PC-9 (cell line): Measurements from ENCODE around the gene ELMOD1. TPM values are rescaled to one million over a fixed set of nuclear protein-coding genes. Genes with fewer than 3 reads are reported as not detected.

Source experiments
- BruUV-seq: library from RNA; stranded (reverse); fragments of 400-500 nt; replicated peaks from 2 replicates; lab custom pipeline; 2021; lab: Mats Ljungman, UMichigan
- CTCF ChIA-PET: fragments of 300-600 bp; sonication (Branson Sonifier 250); formaldehyde crosslinking; loops from one replicate; lab custom pipeline; 2022; ENCODE audit warnings: antibody characterized with exemption; lab: Charles Lee
- POLR2A ChIA-PET: fragments of 300-600 bp; sonication (Branson Sonifier 250); formaldehyde crosslinking; loops from one replicate; lab custom pipeline; 2022; ENCODE audit warnings: antibody characterized with exemption; ENCODE audit not compliant: unreplicated experiment; lab: Charles Lee
- DNase-seq, 2 experiments: peaks; one replicate each; pipeline versions ENCODE4 v3.0.0 to v3.0.0-alpha.2; 2015 to 2022; ENCODE audit warnings: mixed read lengths in 1 of 2
- H2AFZ ChIP-seq: fragments of 200-600 bp; sonication (generic); 2 replicates; pipeline ENCODE4 v1.8.1; 2017; ENCODE audit warnings: antibody characterized with exemption
- H3F3A ChIP-seq: fragments of 200-600 bp; sonication (generic); 2 replicates; pipeline ENCODE4 v1.8.1; 2017; ENCODE audit warnings: antibody characterized with exemption, mild to moderate bottlenecking, low read depth; ENCODE audit not compliant: insufficient read depth
- H3K27ac ChIP-seq: fragments of 200-600 bp; sonication (generic); 2 replicates; pipeline ENCODE4 v1.6.1; 2016; ENCODE audit warnings: mixed run types
- H3K27me3 ChIP-seq: fragments of 200-600 bp; sonication (generic); 2 replicates; pipeline ENCODE4 v1.6.1; 2016; ENCODE audit warnings: low read depth, mixed run types; ENCODE audit not compliant: insufficient read depth
- H3K36me3 ChIP-seq: fragments of 200-600 bp; sonication (generic); 2 replicates; pipeline ENCODE4 v1.6.1; 2016; ENCODE audit warnings: low read depth, mixed run types
- H3K4me1 ChIP-seq: fragments of 200-600 bp; sonication (generic); replicated peaks from 2 replicates; pipeline ENCODE4 v1.6.1; 2016; ENCODE audit warnings: mixed run types; ENCODE audit not compliant: insufficient read depth
- H3K4me2 ChIP-seq: fragments of 200-600 bp; sonication (generic); 2 replicates; pipeline ENCODE4 v1.6.1; 2017; ENCODE audit warnings: mixed run types
- H3K4me3 ChIP-seq: fragments of 200-600 bp; sonication (generic); 2 replicates; pipeline ENCODE4 v1.6.1; 2016; ENCODE audit warnings: mixed run types
- H3K79me2 ChIP-seq: fragments of 200-600 bp; sonication (generic); 2 replicates; pipeline ENCODE4 v1.6.1; 2017; ENCODE audit warnings: low read depth, mixed run types
- H3K9me2 ChIP-seq: fragments of 200-600 bp; sonication (generic); 2 replicates; pipeline ENCODE4 v1.8.1; 2017; ENCODE audit warnings: mild to moderate bottlenecking; ENCODE audit not compliant: insufficient read depth
- H3K9me3 ChIP-seq: fragments of 200-600 bp; sonication (generic); 2 replicates; pipeline ENCODE4 v1.8.1; 2016; ENCODE audit warnings: low read depth; ENCODE audit not compliant: insufficient read depth
- H4K20me1 ChIP-seq: fragments of 200-600 bp; sonication (generic); 2 replicates; pipeline ENCODE4 v1.8.1; 2017; ENCODE audit not compliant: insufficient read depth
- CTCF ChIP-seq: fragments of 200-600 bp; sonication (generic); conservative IDR thresholded peaks from 2 replicates; pipeline ENCODE4 v1.6.1; 2017; ENCODE audit warnings: mixed run types, antibody characterized with exemption, mild to moderate bottlenecking, moderate library complexity
- EZH2 ChIP-seq: fragments of 200-600 bp; sonication (generic); IDR thresholded peaks from 2 replicates; pipeline ENCODE4 v1.8.0; 2017; ENCODE audit warnings: antibody characterized with exemption, low read depth
- intact Hi-C: fragments of 100-400 bp; cut with micrococcal nuclease; formaldehyde crosslinking; loops from one replicate; pipeline ENCODE4 v1.10.0; 2022; ENCODE audit not compliant: unreplicated experiment
- total RNA-seq: library from RNA; stranded (reverse); gene quantifications from 2 replicates; pipeline ENCODE4 v1.2.3, GENCODE V29; 2021

The ELMOD1 gene
- total RNA-seq, 1 experiment from 2014 or later, result not detected

DNA sequence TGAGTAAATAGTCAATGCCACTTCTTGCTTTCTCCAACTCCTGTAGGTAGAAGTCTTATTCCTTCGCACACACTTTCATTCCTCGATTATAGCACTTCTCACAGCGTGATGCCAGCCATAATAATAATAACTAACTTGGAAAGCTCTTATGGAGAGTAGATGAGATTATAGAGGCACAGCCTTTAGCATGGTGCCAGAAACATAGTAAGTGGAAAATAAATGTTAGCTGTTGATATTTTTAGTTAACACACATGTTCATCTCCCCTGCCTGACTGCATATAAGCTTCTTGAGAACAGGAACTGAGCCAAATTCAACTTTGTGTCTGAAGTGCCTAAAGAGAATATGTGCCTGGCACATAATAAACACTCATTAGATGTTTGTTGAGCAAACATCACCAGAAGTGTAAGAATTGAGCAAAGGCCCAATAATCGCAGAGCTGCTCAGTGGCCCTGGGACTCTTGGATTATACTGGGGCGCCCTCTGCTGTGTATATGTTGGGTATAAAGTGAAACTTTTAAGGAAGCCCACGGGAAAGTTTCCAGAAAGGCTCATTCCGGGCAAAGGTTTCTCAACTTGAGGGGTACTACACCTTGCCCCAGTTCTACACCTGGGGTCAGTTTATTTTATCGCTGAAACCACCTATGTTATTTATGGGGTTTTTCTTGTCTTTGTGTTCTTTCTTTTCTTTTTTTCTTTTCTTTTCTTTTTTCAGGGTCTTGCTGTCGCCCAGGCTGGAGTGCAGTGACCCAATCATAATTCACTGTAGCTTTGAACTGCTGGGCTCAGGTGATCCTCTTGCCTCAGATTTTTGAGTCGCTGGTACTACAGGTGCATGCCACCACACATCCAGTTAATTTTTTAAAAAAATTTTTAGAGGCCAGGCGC, 98.6 kb downstream of the ELMOD1 start:
- ChIA-PET CTCF (interaction anchor here (0.6 to 1.2 kb wide), 5 partner anchors 81 to 140 kb away, joined by 3 to 8 read pairs (median 4); no protein-coding TSS in a partner anchor), POLR2A (no interaction called here)
- peak overlapping the region; percentile 36 for H3K4me2 ChIP-seq
- no TSS peak for BruUV-seq
- no peaks in the 10 kb centered on the region for H3K9me3 ChIP-seq
- no peaks in the 10 kb centered on the region for H4K20me1 ChIP-seq
- H3K4me3 ChIP-seq, result no peak overlapping the region
- intact Hi-C loops, result loop anchor here (1.0 to 5.0 kb wide), 4 partner anchors 83 to 140 kb away; no protein-coding TSS in a partner anchor
- no peaks in the 10 kb centered on the region for H3K4me1 ChIP-seq
- no peak overlapping the region for H3K27ac ChIP-seq
- H3K79me2 ChIP-seq, result no peaks in the 10 kb centered on the region
- no peak for TF ChIP-seq EZH2
- peak; percentile 91 for TF ChIP-seq CTCF
- H3K36me3 ChIP-seq, result no peaks in the 10 kb centered on the region
- no peaks in the 10 kb centered on the region for H3K9me2 ChIP-seq
- no peaks in the 10 kb centered on the region for H3K27me3 ChIP-seq
- H3F3A ChIP-seq, result no peaks in the 10 kb centered on the region
- 0 out of 2 replicates have a peak overlapping the region, but pooled peaks have one; percentile 0 for H2AFZ ChIP-seq
- DNase-seq, result peak; percentile 50 to 51

GRCh38 chr11:107691000-107691750, 100.2 kb downstream of the ELMOD1 start:
- Histone ChIP-seq H3K9me2 (no peaks in the 10 kb centered on the region; the same call in 1 of the 2 replicates), H2AFZ (0 out of 2 replicates have a peak overlapping the region, but pooled peaks have one; percentile 12), H4K20me1 (no peaks in the 10 kb centered on the region), H3K79me2 (no peaks in the 10 kb centered on the region), H3K27me3 (no peaks in the 10 kb centered on the region), H3K4me2 (no peak overlapping the region), H3K9me3 (no peaks in the 10 kb centered on the region), H3K27ac (no peak overlapping the region), H3K4me3 (no peak overlapping the region), H3K36me3 (no peaks in the 10 kb centered on the region), H3F3A (peaks cover 6% of the 10 kb centered on the region), H3K4me1 (peaks cover 9% of the 10 kb centered on the region)
- intact Hi-C loops, result loop anchor here (5.0 kb wide), 1 partner anchor 81 kb away; no protein-coding TSS in a partner anchor
- DNase-seq, result no peak
- BruUV-seq, result no TSS peak
- ChIA-PET CTCF (no interaction called here), POLR2A (no interaction called here)
- TF ChIP-seq CTCF, result no peak
- TF ChIP-seq EZH2, result no peak

GRCh38 chr11:107695446-107695845, 104.5 kb downstream of the ELMOD1 start:
- CTCF ChIA-PET, result no interaction called here
- no peak for DNase-seq
- H3K4me3 ChIP-seq, result no peak overlapping the region
- intact Hi-C loops, result no loop called here
- no peak overlapping the region for H2AFZ ChIP-seq
- POLR2A ChIA-PET, result no interaction called here
- peaks cover 12% of the 10 kb centered on the region for H3K4me1 ChIP-seq
- no peaks in the 10 kb centered on the region for H3K9me3 ChIP-seq
- BruUV-seq, result no TSS peak
- no peaks in the 10 kb centered on the region; the same call in 1 of the 2 replicates for H3K9me2 ChIP-seq
- no peaks in the 10 kb centered on the region for H4K20me1 ChIP-seq
- no peak overlapping the region for H3K27ac ChIP-seq
- no peak overlapping the region for H3K4me2 ChIP-seq
- H3K27me3 ChIP-seq, result no peaks in the 10 kb centered on the region
- H3K79me2 ChIP-seq, result no peaks in the 10 kb centered on the region
- no peaks in the 10 kb centered on the region for H3K36me3 ChIP-seq
- no peak for TF ChIP-seq EZH2
- no peak for TF ChIP-seq CTCF
- H3F3A ChIP-seq, result peaks cover 11% of the 10 kb centered on the region
